Heart right ventricle (tissue), 16 donors: ENCODE measurements around the gene ADTRP. TPM values are rescaled to one million over a fixed set of nuclear protein-coding genes. Genes with fewer than 3 reads are reported as not detected.

Experiments used
- ATAC-seq, 8 donors: fragments of 200-7000 bp; cut with Tn5 transposase; one replicate each; pipeline ENCODE4 v1.9.1; 2020; ENCODE audit warnings: mild to moderate bottlenecking in 8 of 8, moderate library complexity in 8 of 8, moderate number of reproducible peaks in 1 of 8
- DNase-seq, 2 donors: peaks; one replicate each; pipeline ENCODE4 v3.0.0-alpha.2; 2020
- H3K27ac ChIP-seq, 10 donors: fragments of 200-600 bp; sonication (generic) in 2 of 10; one replicate each; pipeline versions ENCODE4 v1.5.0 to v1.8.0; 2020 to 2022; ENCODE audit warnings: mild to moderate bottlenecking in 3 of 10
- H3K27me3 ChIP-seq, 7 donors: fragments of 200-600 bp; one replicate each; pipeline ENCODE4 v1.8.0; 2021 to 2022; ENCODE audit warnings: mild to moderate bottlenecking in 2 of 7
- H3K36me3 ChIP-seq, 9 donors: fragments of 200-600 bp; sonication (generic) in 1 of 9; one replicate each; pipeline versions ENCODE4 v1.5.0 to v1.8.0; 2020 to 2022; ENCODE audit warnings: mild to moderate bottlenecking in 2 of 9
- H3K4me1 ChIP-seq, 9 donors: fragments of 200-600 bp; sonication (generic) in 1 of 9; one replicate each; pipeline versions ENCODE4 v1.5.0 to v1.8.0; 2020 to 2022; ENCODE audit warnings: mild to moderate bottlenecking in 4 of 9
- H3K4me3 ChIP-seq, 10 donors: fragments of 200-600 bp; sonication (generic) in 2 of 10; one replicate each; pipeline versions ENCODE4 v1.5.0 to v1.8.0; 2020 to 2022; ENCODE audit warnings: mild to moderate bottlenecking in 7 of 10, moderate library complexity in 2 of 10
- H3K9me3 ChIP-seq, 11 donors: fragments of 200-600 bp in 10 of 11; sonication (generic) in 2 of 11; one replicate each; pipeline versions ENCODE4 v1.5.0 to v1.8.0; 2013 to 2022; ENCODE audit warnings: mild to moderate bottlenecking in 2 of 11, control low read depth in 1 of 11, moderate library complexity in 1 of 11
- WGBS, 2 donors: extraction: QIAGEN DNeasy Blood & Tissue Kit; methylation state at CpG; one replicate each; pipeline ENCODE4 v1.1.7; 2013; ENCODE audit warnings: inconsistent platforms in 1 of 2; 5-methylcytosine and 5-hydroxymethylcytosine counted together
- intact Hi-C, 10 donors: fragments of 100-400 bp; cut with DNase I; formaldehyde crosslinking; loops; one replicate each; pipeline versions ENCODE4 v1.11.1 to v1.14.2; 2022
- polyA plus RNA-seq, 2 donors: library from polyadenylated mRNA; stranded (reverse); fragments of 200-250 nt; gene quantifications; one replicate each; pipeline ENCODE4 v1.2.3, GENCODE V29; 2013
- total RNA-seq, 10 donors: library from RNA; stranded (reverse); fragmentation: NEBNext Ultra II Directional in 3 of 10; extraction: Animal tissue kit (Norgen Biotek cat#: 25700) in 3 of 10; gene quantifications; one replicate each; pipeline versions ENCODE4 v1.2.1 to v1.2.4, GENCODE V29; 2021 to 2023
- TF ChIP-seq, protein P1 (sequence below), 9 donors: fragments of 200-600 bp; sonication (generic) in 2 of 9; IDR thresholded peaks; one replicate each; pipeline versions ENCODE4 v1.5.0 to v1.8.0; 2021 to 2022; ENCODE audit warnings: antibody characterized with exemption in 9 of 9, mild to moderate bottlenecking in 5 of 9, moderate library complexity in 1 of 9
- donor health status: Arrhythmogenic right ventricular cardiomyopathy.
- donor health status: ischemic (EF 13 %, LVEDD 7.1; RV severe dilation, severe dysfunction).
- donor health status: healthy with polysubstance abuse.
- donor health status: DM: no; HTN: yes; CAD: no.
- donor health status: DM: no; HTN: no; CAD: no.
- donor health status: ischemic (EF 25% LVEDD 6.9; RV normal size, moderate dysfunction).
- donor health status: ischemic (EF 25% LVEDD 5.7; RV mildly dilated, moderate dysfunction).
- donor health status: healthy.
- donor health status: DM: yes; HTN: yes; CAD: no.
- donor health status: Ischemic cardiomyopathy.
- donor health status: ischemic (EF 35%, LVEDD 5.7; RV mildly dilated, moderate dysfunction).
- donor health status: nonischemic (EF 11% LVEDD 7.7; RV severe dilation, severe dysfunction).
- donor health status: DM: yes; HTN: yes; CAD: no.
- donor health status: PGD.
- donor health status: ischemic (EF 29% LVEDD 5.4; RV normal size, mild dysfunction).
- donor health status: nonischemic (EF 23%, LVEDD 6.1; RV moderate dilation, normal function).

Gene ADTRP
- total and polyA plus RNA-seq, 12 donors: 0.14 to 0.37 (median 0.24) TPM; not detected in 9

DNA sequence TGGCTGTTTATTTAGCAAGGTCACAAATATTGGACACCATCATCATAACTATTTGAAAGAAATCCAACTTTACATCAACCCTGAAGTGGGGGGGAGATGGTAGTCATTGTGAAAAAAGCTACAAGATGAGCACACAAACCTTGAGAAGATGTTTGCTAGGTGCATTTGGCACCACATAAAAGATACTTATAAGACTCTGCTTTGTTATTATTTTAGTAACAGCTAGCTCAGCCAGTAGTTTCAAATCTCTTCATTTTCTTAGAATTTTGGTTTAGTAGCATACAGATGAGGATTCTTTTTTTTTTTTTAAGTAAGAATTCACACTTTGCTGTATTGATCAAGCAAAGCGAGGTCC, 14.4 kb downstream of the ADTRP start:
- TF ChIP-seq, protein P1, sequence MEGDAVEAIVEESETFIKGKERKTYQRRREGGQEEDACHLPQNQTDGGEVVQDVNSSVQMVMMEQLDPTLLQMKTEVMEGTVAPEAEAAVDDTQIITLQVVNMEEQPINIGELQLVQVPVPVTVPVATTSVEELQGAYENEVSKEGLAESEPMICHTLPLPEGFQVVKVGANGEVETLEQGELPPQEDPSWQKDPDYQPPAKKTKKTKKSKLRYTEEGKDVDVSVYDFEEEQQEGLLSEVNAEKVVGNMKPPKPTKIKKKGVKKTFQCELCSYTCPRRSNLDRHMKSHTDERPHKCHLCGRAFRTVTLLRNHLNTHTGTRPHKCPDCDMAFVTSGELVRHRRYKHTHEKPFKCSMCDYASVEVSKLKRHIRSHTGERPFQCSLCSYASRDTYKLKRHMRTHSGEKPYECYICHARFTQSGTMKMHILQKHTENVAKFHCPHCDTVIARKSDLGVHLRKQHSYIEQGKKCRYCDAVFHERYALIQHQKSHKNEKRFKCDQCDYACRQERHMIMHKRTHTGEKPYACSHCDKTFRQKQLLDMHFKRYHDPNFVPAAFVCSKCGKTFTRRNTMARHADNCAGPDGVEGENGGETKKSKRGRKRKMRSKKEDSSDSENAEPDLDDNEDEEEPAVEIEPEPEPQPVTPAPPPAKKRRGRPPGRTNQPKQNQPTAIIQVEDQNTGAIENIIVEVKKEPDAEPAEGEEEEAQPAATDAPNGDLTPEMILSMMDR (IDR thresholded peaks at IDR 0.05): no peak
- Histone ChIP-seq H3K4me3 (no peak overlapping the region), H3K9me3 (no peaks in the 10 kb centered on the region), H3K27me3 (no peaks in the 10 kb centered on the region), H3K27ac (no peak overlapping the region), H3K4me1 (peaks cover 0 to 36% (median 6%) of the 10 kb centered on the region in 9 donors), H3K36me3 (no peaks in the 10 kb centered on the region)
- WGBS, 2 donors: 93 to 95% methylated on average over 1 of the region's 1 CpG
- intact Hi-C loops: no loop called here
- ATAC-seq (no peak), DNase-seq (no peak)

DNA sequence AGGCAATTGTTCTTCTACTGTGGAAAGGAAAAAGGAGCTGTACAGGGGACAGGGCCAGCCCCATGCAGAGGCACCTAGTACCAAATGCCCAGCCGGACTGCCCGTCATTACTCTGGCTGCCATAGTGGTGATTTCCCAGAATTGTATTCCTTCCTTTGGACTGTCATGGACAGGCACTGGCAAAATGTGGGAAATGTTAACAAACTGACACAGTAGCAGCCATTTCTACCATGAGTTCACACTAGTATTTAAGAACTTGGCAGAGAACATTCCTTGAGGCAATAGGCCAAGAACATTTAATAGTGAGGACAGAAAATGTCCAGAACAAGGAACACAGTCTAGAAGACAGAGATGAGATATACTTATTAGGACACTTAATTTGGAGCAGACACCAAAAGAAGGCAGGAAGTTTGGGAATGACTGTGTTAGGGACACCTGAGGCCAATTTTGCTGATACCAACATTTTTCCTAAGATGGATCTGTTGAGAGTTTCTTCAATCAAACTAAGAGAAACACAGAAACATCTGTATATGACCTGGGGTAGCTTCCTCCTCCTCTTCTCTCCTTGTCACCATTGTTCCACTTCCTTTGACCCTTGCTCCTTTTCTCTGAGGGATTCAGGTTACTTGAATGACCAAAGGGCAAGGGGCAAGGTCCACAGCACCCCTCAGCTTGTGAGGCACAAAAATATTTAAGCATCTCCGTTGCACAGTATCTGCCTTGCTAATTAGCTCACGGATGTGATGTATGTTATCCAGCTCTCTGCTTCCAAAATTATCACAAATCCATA, 14.9 kb downstream of the ADTRP start:
- ATAC-seq (peak in 2 of 8 donors; percentile 17 to 43), DNase-seq (no peak)
- Histone ChIP-seq H3K4me1 (peaks cover 0 to 36% (median 6%) of the 10 kb centered on the region in 9 donors), H3K9me3 (no peaks in the 10 kb centered on the region), H3K4me3 (no peak overlapping the region), H3K36me3 (no peaks in the 10 kb centered on the region), H3K27me3 (no peaks in the 10 kb centered on the region), H3K27ac (no peak overlapping the region)
- TF ChIP-seq, protein P1 (IDR thresholded peaks at IDR 0.05): no peak
- 90 to 91% methylated on average over 4 of the region's 4 CpGs for WGBS, 2 donors
- intact Hi-C loops: no loop called here

DNA sequence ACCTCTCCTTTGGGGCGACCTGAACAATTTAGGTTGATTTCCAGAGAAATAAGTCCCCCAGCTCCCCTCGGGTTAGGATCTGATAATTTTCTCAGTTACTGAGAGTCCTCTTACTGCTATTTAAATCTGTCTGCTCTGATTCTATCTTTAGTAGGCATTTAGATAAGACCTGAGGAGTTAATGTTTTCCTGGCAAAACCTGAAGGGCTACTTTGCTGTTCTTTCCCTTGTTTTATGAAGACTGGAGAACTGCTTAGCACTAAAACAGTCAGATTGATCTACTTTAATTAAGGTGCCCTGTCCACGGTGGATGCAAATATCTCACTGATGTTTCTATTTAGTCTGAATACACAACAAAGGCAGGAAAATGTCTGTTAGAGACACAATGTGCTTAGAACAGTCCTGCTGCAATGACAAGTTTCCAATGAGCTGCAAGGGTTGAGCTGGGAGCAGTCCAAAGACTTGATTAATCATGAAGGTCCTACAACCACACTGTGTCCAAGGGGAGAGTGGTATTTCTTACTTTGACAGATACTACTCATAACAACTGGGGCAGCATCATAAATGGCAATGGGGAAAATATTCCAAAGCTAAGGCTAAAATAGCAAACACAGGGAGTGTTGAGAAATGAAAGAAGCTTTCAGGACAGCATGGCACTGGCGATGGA, 15.7 kb downstream of the ADTRP start:
- intact Hi-C loops: no loop called here
- TF ChIP-seq, protein P1 (IDR thresholded peaks at IDR 0.05): no peak
- Histone ChIP-seq H3K4me1 (peaks cover 0 to 36% (median 6%) of the 10 kb centered on the region in 9 donors), H3K27ac (no peak overlapping the region), H3K9me3 (peaks cover 0 to 2% (median 0%) of the 10 kb centered on the region in 11 donors), H3K36me3 (no peaks in the 10 kb centered on the region), H3K4me3 (no peak overlapping the region), H3K27me3 (no peaks in the 10 kb centered on the region)
- no peak for DNase-seq
- peak in 4 of 8 donors; percentile 15 to 72 (median 34) for ATAC-seq
- WGBS, 2 donors: 61 to 65% methylated on average over 4 of the region's 4 CpGs

DNA sequence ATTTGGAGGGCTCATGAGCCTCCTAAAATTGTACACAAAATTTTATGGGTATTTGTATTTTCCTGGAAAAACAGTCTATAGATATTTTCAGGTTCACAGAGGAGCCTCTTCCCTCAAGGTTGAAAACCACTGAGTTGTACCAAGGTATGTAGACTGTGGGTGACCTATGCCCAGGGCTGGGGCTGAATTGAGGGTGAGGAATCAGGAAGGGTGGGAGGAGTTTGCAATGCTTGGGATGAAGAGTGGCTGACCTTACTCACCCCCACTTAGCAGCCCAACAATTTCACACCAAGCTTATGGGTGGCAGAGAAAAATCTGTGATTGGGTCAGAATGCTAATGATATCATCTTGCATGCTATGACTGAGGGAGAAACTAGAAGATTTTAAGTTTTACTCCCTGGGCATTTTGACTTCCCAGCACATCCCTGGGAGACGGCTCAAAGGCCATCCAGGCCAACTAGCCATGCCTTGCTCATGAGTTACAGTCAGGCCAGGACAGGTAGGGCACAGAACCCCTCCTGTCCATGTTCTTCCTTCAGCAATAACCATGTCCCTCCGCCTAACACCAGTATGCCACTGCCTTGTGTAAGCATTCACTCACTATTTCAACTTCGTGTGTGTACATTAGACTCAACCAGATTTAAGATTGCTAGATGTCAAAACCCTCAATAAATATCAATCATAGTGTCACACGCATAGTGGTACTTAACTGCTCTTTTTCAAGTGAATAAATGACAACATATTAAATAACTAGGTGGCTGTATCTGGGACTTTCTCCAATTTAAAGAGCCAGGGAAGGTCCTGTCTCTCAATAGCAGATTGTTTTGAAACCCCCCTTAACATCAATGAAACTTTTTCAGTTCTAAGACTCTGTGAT, 16.6 kb downstream of the ADTRP start:
- peaks cover 0 to 9% (median 0%) of the 10 kb centered on the region in 11 donors for H3K9me3 ChIP-seq
- 96 to 99% methylated on average over 4 of the region's 4 CpGs for WGBS, 2 donors
- TF ChIP-seq, protein P1 (IDR thresholded peaks at IDR 0.05): no peak
- no peak overlapping the region for H3K4me3 ChIP-seq
- H3K4me1 ChIP-seq: peaks cover 0 to 31% (median 6%) of the 10 kb centered on the region in 9 donors
- no peaks in the 10 kb centered on the region for H3K36me3 ChIP-seq
- no peaks in the 10 kb centered on the region for H3K27me3 ChIP-seq
- DNase-seq (no peak), ATAC-seq (no peak)
- no peak overlapping the region for H3K27ac ChIP-seq
- intact Hi-C loops: no loop called here
